ENCODE results near the gene EOLA1.
"Not testable (repeated sequence)": the region's sequence is repeated elsewhere in the genome, so short reads cannot be mapped to it uniquely, and the experiment has no call there.

EOLA1 gene

GRCh38 chrX:149546962-149547361, 6.2 kb downstream of the EOLA1 start:
- not testable (repeated sequence) for DNase-seq

- not testable (repeated sequence) for DNase-seq
Measured at GRCh38 chrX:149547782-149548181, 7.0 kb downstream of the EOLA1 start.

- DNase-seq: not testable (repeated sequence)
Measured at GRCh38 chrX:149549701-149550100, 8.9 kb downstream of the EOLA1 start, which contains the start of gene HSFX3. TSS of gene HSFX3 (minus strand) at chrX:149549924. CDS start at chrX:149549852, 72 bp downstream.

- DNase-seq: peak; percentile 14
Measured at GRCh38 chrX:149550454-149550853, 9.6 kb downstream of the EOLA1 start.

- DNase-seq: not testable (repeated sequence)
Measured at GRCh38 chrX:149551245-149551938, 10.6 kb downstream of the EOLA1 start.

GRCh38 chrX:149551939-149552248, 11.1 kb downstream of the EOLA1 start:
- DNase-seq: not testable (repeated sequence)

- DNase-seq: not testable (repeated sequence)
Measured at GRCh38 chrX:149555251-149555650, 14.4 kb downstream of the EOLA1 start.

- no peak for DNase-seq
Measured at GRCh38 chrX:149563359-149563758, 22.5 kb downstream of the EOLA1 start.

GRCh38 chrX:149567621-149568417, 27.0 kb downstream of the EOLA1 start:
- DNase-seq: no peak

GRCh38 chrX:149568701-149569296, 28.0 kb downstream of the EOLA1 start:
- DNase-seq: no peak

GRCh38 chrX:149569770-149570169, 29.0 kb downstream of the EOLA1 start:
- no peak for DNase-seq

- no peak for DNase-seq
Measured at GRCh38 chrX:149570668-149571067, 29.9 kb downstream of the EOLA1 start.

GRCh38 chrX:149571770-149572169, 31.0 kb downstream of the EOLA1 start:
- DNase-seq: no peak

- DNase-seq: no peak
Measured at GRCh38 chrX:149572743-149573142, 31.9 kb downstream of the EOLA1 start.

GRCh38 chrX:149573456-149573855, 32.6 kb downstream of the EOLA1 start:
- DNase-seq: not testable (repeated sequence)

GRCh38 chrX:149585631-149586030, 44.8 kb downstream of the EOLA1 start:
- DNase-seq: not testable (repeated sequence)

GRCh38 chrX:149587359-149587758, 46.5 kb downstream of the EOLA1 start, which contains the start of gene MAGEA9B:
TSS of gene MAGEA9B (minus strand) at chrX:149587459. CDS start at chrX:149583179, 4,280 bp downstream.
- DNase-seq: not testable (repeated sequence)

- not testable (repeated sequence) for DNase-seq
Measured at GRCh38 chrX:149590993-149591392, 50.2 kb downstream of the EOLA1 start.

- DNase-seq: not testable (repeated sequence)
Measured at GRCh38 chrX:149595214-149595613, 54.4 kb downstream of the EOLA1 start, which contains the start of gene HSFX2. TSS of gene HSFX2 (minus strand) at chrX:149595314. CDS start at chrX:149594700, 614 bp downstream.

- not testable (repeated sequence) for DNase-seq
Measured at GRCh38 chrX:149595943-149596342, 55.1 kb downstream of the EOLA1 start.
